Embryonic facial prominence (tissue), 1 donor: ENCODE data around the gene YES1.
A peak's percentile ranks its signal among the peaks of the same experiment; 100 is the strongest.
"Not testable (repeated sequence)": the region's sequence is repeated elsewhere in the genome, so short reads cannot be mapped to it uniquely, and the experiment has no call there.

ENCODE experiments used
- DNase-seq: peaks from one replicate; pipeline ENCODE4 v3.0.0-alpha.2; 2016; ENCODE audit errors: extremely low spot score

YES1 gene

DNA sequence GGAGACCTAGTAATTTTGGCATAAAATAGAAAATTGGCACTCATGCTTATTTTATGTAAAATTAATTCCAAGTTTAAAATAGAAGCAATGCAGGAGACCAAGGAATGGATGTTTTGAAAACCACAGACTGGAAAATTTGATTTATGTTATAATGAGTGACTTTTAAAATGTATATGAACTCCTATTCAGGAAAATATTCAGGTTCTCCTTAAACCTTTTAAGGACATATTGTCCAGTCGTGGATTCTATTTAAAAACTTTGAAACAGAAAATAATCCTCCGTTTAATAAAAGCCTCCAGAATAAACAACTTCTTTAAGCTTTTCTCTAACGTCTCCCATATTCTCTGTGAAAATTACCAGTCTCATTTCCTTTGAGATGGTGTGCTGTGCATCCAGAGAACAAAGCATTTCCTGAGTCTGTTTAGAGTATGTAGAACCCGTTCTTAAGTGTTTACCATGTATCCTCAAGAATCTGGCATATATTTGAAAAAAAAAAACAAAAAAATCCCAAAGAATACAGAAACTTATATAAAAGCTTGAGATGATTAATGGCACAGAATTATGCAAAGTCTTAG, 8.6 kb upstream of the YES1 start:
- no peak for DNase-seq

DNA sequence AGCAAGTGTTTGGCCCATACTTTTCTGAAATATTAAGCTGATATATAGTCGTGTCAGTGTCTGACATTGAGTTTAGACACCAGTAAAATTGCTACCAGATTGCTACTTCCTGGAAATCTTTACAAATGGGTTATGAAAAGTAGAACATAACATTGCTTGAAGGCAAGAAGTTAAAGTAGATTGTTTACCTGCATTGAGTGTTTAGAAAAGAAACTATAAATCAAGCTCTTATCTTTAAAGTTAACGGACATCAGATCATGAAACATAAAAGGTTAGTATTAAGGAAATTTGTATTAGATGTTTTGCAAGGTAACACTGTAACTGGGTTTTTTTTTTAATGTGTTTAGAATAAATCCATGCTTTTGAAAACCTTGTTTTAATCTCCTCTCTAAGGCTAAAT, 4.8 kb upstream of the YES1 start:
- no peak for DNase-seq

DNA sequence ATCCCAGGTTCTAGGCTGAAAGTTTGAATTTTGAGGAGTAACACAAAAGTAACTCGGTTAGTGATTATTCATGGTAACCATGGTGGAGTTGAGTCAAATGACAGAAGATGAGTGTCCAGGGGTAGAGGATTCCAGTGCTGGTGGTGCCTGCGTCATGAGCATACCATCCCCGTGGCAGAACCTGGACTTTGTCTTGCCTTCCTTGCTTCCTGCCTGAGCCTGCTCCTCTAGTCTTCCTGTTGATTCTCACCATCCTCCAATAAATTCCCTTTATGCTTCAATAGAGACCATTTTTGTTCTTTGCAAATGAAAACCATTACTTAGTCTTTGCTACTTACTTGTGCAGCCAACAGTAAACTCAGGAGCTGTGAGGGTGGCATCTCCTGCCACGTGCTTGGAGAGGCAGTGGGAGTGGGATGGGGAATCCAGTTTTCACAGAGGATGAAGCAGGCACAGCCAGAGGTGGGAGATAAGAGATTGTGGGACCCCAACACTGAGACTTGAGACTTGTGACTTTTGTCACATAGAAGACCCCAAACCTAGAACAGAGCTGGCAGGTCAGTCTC, 4.1 kb upstream of the YES1 start:
- DNase-seq: no peak

GRCh38 chr18:815353-815752, 3.3 kb upstream of the YES1 start:
- no peak for DNase-seq

DNA sequence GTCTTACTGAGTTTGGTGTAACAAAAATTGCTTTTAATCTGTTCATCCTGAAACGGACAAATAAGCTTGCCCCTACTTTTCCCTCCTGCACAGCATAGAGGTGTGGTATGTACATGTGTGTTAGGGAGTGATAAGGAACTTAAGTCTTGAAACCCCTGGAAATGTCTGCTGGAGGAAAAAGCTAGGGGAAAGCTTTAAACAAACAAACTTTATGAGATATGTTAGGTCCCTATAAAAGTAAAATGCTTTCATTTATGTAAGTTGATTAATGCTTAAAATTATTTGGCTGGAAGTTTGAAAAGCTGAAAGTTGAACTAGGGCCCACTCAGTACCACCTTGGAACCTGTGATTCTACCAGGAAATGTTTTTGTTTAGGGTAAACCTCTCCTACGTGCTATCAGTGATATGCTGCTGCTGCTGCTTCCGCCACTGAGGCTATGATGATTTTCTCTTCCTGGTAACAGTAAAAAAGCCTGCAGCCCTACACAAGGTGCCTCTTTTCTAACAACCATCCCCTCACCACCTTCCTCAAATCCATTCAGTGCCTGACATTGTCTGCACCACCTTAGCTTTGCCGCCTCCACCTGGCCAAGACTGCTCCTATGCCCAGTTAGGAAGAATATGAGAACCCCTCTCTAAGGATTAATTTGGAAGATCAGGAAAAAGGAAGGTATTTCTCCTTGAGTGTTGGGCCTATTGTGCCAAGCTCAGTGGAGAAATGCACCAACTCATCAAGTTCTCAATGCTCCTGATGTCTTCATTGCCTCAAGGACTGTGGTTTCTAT, 2.5 kb upstream of the YES1 start:
- no peak for DNase-seq

DNA sequence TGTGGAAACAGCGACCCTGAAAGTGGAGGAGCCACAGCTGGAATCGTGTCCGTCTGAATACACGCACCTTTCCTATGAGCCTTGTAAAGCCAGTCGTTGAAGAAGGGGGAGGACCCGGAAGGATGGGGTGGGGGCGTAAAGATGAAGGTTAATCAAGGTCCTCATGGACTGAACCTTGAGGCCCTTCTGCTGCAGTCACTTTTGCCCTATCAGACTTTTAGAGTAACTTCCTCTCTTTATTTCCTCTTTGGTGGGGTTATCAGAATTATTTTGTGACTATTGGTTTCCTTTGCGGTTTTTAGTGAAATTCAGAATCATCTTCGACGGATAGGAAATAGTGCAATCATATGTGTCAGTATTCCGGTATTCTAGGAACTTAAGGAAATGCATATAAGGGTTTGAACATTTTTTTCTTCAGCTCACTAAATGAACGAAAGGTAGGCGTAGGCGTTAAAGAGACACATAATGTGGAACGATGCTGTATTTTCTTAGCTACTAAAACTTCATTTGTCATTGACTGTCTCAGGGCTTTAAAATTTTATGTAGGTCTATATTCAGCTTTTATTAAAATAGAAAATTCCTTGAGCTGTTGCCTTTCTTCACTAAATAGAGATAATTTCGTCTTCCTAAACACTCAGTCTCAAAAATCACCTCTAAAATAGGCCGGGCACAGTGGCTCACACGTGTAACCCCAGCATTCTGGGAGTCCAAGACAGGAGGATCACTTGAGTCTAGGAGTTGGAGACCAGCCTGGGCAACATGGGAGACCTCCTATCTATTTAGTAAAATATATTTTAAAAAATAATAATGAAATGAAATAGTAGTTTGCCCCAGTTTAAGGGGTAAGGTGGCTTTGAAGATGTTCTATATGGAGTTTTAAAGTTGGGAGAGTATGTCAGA, 1.4 kb upstream of the YES1 start:
- DNase-seq: no peak

DNA sequence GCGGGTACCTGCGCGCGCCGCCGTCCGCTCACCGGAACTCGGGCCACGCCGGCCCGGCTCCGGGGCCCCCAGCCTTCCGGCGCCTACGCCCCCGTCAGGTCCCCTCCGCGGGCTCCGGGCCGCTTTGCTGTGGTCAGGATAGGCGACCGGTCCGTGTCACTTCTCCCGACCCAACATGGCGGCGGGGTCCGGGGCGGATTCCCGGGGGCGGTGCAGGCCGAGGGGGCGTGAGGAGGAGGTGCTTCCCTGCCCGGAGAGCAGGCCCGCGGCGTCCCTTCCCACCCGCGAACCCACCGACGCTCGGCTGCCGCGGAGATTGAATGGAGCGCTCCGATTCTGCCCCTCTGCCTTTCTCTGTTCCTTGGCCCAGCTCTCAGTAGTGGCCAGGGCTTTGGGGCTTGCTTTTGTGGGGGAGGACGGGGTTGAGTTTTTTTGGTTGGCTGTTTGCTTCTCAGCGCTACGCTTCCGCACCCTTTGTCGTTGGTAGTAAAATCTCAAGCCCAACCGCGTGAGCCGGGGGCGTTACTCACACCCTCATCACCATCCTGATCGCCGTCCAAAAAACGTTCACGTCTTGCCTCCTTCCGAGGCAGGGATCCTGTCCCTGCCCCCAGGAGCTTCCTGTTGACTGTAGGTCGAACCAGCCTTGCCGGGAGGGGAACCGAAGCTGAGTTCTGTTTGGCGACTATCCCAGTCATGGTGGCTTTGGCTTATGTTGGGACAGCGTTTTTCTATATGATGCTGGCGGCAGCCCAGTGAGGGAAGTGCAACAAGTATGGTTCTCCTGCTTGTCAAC, 532 bp upstream of the YES1 start:
- DNase-seq: peak; percentile 63

DNA sequence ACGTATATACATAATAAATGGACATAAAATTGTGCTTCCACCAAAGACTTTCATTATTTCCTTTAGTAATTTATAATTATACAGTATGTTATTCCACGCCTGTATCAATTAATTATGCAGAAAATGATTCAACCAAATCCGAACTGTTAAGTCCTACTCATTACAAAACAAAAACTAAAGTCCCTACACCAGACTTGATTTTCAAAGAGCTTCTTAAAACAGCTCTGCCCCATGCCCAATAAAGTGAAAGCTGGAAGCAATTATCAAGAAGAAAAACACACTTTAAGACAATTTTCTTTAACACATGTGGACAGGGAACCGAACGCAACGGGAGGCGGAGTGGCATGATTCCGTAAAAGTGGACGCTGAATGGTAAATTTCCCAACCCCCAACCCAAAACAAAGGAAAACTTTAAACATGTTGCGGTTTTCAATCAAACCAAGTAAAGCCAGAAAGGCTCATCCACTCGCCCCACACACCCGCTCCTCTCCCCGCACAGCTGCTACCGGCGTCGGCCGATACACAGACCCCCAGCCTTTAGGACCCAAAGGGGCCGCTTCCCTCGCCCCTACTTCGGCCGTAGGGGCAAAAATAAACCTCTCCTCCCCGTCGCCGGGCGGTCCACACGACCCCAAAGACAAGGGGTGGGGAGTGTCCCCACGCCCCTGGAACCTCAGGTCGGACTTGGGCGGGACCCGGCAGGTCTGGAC, 705 bp downstream of the YES1 start:
- DNase-seq: no peak

- no peak for DNase-seq
Observed at GRCh38 chr18:809985-810642, 1.9 kb downstream of the YES1 start.

DNA sequence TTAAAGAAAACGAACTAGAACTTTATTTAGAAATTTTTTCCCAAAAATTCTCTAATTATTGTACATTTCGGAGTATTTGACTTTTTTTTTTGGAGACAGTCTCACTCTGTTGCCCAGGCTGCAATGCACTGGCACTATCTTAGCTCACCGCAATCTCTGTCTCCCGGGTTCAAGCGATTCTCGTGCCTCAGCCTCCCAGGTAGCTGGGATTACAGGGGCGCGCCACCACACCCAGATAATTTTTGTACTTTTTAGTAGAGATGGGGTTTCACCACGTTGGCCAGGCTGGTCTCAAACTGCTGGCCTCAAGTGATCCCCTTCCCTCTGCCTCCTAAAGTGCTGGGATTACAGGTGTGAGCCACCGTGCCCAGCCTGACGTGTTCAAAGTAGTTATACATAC, 2.8 kb downstream of the YES1 start:
- DNase-seq: not testable (repeated sequence)

GRCh38 chr18:808502-808901, 3.5 kb downstream of the YES1 start:
- DNase-seq: no peak

DNA sequence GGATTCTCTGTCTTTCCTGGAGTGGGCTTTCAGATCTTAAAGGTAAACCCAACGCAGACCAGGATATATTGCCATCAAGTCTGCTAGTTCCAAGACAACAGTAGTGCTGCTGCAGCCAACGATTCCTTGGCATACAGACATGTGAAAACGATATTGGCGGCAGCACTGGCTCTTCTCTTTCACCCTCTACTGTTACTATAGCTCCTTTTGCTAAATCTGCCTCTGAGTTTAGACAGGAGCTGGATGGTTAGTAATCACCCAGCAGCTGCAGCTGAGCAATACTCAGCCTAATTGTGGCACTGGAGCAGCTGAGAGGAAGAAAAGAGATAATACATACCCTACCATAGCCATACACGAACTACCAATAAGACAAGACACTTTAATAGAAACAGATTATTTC, 4.0 kb downstream of the YES1 start:
- DNase-seq: no peak

GRCh38 chr18:805755-806110, 6.3 kb downstream of the YES1 start:
- DNase-seq: no peak

DNA sequence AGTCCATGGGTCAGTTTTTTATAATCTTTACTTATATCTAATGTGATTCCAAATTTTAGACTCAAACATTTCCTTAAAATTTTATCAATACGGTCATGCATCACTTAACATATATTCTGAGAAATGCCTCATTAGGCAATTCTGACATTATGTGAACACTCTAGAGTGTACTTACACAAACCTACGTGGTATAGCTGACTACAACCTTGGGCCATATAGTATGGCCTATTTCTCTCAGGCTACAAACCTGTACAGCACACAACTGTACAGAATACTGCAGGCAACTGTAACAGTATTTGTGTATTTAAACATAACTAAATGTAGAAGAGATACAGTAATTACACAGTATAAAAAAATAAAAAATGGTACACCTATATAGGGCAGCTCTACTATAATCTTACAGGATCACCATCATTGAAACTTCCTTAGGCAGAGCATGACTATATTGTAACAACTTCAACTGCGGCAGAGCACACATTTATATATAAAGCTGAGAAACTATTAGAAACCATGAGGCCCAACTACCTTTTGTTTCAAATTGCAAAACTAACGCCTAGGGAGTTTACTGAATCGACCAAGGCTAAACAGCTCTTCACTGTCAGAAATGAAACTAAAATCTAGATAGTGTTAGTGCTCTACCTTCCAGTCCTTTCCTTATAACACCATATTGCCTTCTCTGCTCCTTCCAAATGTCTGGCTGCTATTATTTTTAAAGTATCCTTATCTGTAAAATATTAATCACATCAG, 6.9 kb downstream of the YES1 start:
- no peak for DNase-seq

DNA sequence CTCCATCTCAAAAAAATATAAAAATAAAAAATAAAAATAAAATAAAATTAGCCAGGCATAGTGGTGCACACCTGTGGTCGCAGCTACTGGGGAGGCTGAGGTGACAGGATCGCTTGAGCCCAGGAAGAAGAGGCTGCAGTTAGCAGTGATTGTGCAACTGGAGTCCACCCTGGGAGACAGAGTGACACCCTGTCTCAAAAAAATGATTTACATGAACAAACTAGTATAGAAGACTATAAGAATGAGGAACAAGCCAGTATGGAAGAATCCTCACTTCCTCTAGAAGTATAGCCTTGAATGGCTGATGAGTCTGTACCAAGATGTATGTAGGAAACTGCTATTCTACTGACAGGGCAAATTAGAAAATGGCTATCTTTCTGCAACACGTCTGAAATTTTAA, 10.9 kb downstream of the YES1 start:
- DNase-seq: no peak

DNA sequence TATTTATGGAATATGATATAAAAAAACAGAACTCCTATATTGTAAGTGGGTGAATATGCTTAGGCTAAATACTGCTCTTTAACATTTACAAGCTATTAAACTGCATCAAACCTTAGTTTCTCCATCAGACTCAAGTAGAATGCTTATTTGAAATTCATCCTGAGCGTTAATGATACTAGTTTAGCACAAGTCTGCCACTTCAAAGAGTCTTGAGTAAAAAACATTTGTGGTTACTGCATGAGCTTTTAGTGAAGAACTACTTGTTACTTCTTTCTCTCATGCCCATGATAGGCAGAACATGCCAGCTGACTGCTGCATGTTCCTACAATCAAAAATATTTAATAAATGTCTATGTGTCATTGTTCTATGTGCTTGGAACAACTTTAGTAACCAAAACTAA, 12.1 kb downstream of the YES1 start:
- DNase-seq: no peak

GRCh38 chr18:795383-795782, 16.7 kb downstream of the YES1 start:
- not testable (repeated sequence) for DNase-seq

GRCh38 chr18:789397-789796, 22.6 kb downstream of the YES1 start:
- no peak for DNase-seq

DNA sequence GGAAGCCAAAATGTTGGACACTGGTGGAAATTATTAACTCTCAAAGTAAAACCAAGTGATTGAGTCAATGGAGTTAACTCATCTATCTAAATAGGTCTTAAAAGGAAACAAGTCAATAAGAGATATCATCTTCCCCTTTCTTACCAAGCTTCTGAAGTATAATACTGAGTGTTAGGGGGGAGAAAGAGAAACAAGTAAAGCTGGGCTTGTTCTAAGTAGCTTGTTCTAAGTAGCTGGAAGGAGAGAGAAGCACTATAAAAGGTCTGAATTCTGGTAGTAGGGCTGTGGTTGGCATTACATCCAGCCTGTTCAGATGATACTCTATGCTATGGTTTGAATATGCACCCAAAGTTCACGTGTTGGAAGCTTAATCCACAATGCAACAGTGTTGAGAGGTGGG, 26.8 kb downstream of the YES1 start:
- no peak for DNase-seq
